GM10266 (cell line): ENCODE data around the gene IFI27.

Experiments
- DNase-seq: peaks from one replicate; pipeline ENCODE4 v3.0.0; 2012; ENCODE audit errors: extremely low spot score
- TF ChIP-seq, protein P1 (sequence below): IDR thresholded peaks from 2 replicates; pipeline ENCODE4 v1.5.1; 2012; ENCODE audit warnings: mild to moderate bottlenecking, low read depth; ENCODE audit not compliant: control insufficient read depth, insufficient read depth; ENCODE audit errors: missing control alignments

IFI27 gene

DNA sequence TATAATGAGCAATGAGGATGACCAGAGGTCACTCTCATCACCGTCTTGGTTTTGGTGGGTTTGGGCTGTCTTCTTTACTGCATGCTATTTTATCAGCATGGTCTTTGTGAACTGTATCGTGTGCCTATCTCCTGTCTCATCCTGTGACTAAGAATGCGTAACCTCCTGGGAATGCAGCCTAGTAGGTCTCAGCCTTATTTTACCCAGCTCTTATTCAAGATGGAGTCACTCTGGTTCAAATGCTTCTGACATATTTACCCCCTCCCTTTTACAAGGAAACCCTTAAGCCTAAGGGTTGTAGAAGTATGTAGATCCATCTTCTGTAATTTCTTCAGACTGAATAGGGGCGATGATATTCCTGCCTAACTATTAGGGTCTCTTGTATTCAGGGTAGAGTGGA is 21.1 kb upstream of the IFI27 start:
- TF ChIP-seq, protein P1, sequence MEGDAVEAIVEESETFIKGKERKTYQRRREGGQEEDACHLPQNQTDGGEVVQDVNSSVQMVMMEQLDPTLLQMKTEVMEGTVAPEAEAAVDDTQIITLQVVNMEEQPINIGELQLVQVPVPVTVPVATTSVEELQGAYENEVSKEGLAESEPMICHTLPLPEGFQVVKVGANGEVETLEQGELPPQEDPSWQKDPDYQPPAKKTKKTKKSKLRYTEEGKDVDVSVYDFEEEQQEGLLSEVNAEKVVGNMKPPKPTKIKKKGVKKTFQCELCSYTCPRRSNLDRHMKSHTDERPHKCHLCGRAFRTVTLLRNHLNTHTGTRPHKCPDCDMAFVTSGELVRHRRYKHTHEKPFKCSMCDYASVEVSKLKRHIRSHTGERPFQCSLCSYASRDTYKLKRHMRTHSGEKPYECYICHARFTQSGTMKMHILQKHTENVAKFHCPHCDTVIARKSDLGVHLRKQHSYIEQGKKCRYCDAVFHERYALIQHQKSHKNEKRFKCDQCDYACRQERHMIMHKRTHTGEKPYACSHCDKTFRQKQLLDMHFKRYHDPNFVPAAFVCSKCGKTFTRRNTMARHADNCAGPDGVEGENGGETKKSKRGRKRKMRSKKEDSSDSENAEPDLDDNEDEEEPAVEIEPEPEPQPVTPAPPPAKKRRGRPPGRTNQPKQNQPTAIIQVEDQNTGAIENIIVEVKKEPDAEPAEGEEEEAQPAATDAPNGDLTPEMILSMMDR, result no peak
- DNase-seq, result no peak

DNA sequence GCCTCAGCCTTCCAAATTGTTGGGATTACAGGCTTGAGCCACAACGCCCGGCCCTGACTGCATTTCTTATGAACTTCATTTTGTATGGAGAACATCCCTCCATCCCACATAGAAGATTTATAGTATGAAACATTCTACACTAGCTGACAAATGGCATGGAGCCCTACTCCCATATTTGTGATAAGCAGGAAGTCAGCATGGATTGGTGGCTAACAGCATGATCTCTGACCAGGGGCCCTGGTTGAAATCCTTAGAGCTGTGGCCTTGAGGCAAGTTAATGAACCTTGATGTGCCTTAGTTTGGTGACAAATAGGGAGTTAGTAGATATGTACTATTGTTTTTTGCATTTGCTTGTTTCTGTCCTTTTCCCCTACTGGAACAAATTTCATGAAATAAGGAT is 17.1 kb upstream of the IFI27 start:
- DNase-seq, result no peak
- TF ChIP-seq, protein P1, result no peak

DNA sequence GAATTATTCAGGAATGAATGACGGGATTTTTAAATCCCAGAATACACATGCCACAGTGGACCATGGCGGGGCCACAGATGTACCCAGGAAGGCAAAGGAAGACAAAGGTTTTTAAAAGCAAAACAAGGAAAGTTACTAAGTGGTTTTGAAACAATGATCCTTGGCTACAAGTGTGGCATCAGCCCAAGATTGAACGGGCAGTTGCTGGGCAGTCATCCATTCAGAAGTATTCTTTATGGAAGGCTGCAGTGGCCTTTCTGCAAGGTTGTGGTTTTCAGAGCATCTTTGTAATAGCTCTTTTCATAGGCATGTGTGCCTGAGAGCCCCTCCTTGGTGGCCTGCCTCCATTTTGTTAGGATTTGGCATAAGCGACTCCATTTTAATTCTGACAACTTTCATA is 13.4 kb upstream of the IFI27 start:
- TF ChIP-seq, protein P1, result no peak
- DNase-seq, result no peak

DNA sequence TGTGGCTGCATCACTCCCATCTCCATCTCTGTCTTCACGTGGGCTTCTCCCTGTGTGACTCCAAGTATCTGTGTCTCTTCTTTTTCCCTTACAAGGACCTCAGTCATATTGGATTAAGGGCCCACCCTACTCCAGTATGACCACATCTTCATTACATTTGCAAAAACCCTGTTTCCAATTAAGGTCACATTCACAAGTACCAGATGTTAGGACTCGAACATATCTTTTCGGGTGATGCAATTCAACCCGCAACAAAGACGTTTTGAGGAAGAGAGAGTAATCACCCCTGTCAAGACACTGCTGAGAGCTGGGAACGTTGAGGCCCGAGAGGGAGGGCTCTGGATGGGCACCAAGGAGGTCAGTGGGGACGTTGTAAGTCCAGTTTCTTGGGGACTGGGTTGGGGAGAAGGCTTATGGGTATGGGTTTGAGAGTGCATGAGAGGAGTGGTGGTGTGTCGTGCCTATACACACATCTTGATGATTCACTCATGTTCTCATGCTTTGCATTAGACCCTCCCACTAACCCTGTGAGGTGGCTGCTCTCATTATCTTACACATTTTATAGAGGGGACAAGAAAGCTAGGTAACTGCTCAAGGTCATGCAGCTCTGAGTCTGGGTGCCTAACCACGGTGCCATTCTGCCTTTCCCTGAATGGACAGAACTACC is 12.1 kb upstream of the IFI27 start:
- DNase-seq, result no peak
- TF ChIP-seq, protein P1, result no peak

DNA sequence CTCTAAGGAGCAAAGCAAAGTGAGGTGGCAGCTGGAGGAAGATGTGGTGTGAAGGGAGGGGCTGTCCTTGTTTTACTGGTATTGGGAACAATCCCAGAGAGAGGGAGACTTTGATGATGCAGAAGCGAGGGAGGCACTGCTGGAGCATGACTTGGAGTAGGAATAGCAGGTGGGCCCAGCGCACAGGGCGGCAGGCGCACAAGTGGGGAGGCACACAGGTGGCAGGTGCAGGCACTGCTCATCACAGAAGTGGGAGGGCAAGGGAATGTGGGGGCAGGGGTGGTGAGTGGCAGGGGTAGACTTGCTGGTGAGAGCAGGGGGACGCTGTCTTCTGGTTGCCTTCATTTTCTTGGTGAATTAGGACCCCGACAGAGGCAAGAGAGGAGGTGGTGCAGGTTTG is 11.5 kb upstream of the IFI27 start:
- no peak for DNase-seq
- TF ChIP-seq, protein P1, result no peak

DNA sequence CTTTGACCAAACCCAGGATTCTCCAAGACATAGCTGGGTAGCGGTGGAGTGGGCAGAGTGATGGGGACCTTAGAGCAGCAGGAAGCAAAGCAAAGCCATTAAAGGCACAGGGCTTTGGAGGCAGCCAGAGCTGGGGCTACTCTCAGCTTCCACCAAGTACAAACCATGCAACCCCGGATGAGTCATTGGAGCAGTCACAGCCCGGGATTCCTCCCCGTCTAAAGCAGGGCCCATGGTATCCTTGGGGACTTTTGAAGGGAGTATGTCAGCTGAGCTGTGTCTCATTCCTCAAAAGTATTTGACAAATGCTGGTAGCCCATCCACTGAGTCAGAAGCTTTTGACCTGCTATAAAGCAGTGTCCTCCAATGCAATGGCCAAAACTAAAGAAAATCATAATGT is 9.7 kb upstream of the IFI27 start:
- DNase-seq, result no peak
- TF ChIP-seq, protein P1, result no peak

DNA sequence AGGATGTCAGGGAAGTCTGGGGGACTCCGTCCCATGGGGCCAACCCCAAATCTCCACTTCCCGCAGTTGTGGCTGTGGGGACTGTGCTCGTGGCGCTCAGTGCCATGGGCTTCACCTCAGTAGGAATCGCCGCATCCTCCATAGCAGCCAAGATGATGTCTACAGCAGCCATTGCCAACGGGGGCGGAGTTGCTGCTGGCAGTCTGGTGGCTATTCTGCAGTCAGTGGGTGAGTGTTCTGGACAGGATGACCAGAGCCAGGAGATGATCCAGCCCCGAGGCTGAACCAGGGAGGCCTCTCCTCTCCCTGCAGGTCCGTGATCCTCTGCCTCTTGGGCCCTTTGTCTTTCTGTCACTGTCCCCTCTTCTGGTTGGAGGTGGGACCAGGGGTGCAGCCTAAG is 8.8 kb upstream of the IFI27 start:
- no peak for DNase-seq
- TF ChIP-seq, protein P1, result no peak
